HG03460 (cell line): ENCODE results near the gene ADCY1.
"Not testable (repeated sequence)": the region's sequence is repeated elsewhere in the genome, so short reads cannot be mapped to it uniquely, and the experiment has no call there.

Source experiments
- ATAC-seq: cut with Tn5 transposase; IDR thresholded peaks from one replicate; pipeline ENCODE4 v1.9.1; 2021; ENCODE audit not compliant: unreplicated experiment

The ADCY1 gene

GRCh38 chr7:45708046-45708950 lies 134.1 kb downstream of the ADCY1 start:
- ATAC-seq: no peak

GRCh38 chr7:45709168-45710042 lies 135.2 kb downstream of the ADCY1 start:
- no peak for ATAC-seq

GRCh38 chr7:45710271-45711160 lies 136.3 kb downstream of the ADCY1 start:
- no peak for ATAC-seq

- no peak for ATAC-seq
Observed at GRCh38 chr7:45711161-45711490, 137.0 kb downstream of the ADCY1 start.

GRCh38 chr7:45712057-45712689 lies 138.0 kb downstream of the ADCY1 start:
- ATAC-seq: no peak

GRCh38 chr7:45712872-45713668 lies 138.9 kb downstream of the ADCY1 start:
- no peak for ATAC-seq

- ATAC-seq: no peak
Observed at GRCh38 chr7:45713669-45714520, 139.7 kb downstream of the ADCY1 start.

- no peak for ATAC-seq
Observed at GRCh38 chr7:45714521-45714820, 140.3 kb downstream of the ADCY1 start.

- no peak for ATAC-seq
Observed at GRCh38 chr7:45715471-45716352, 141.5 kb downstream of the ADCY1 start.

GRCh38 chr7:45716380-45717203 lies 142.4 kb downstream of the ADCY1 start:
- no peak for ATAC-seq

- ATAC-seq: no peak
Observed at GRCh38 chr7:45717537-45718235, 143.5 kb downstream of the ADCY1 start.

GRCh38 chr7:45718464-45719330 lies 144.5 kb downstream of the ADCY1 start:
- ATAC-seq: no peak

GRCh38 chr7:45720989-45721388 lies 146.8 kb downstream of the ADCY1 start:
- ATAC-seq: no peak

- no peak for ATAC-seq
Observed at GRCh38 chr7:45721686-45722598, 147.8 kb downstream of the ADCY1 start.

- not testable (repeated sequence) for ATAC-seq
Observed at GRCh38 chr7:45725231-45725630, 151.1 kb downstream of the ADCY1 start.
